ENCODE data around the gene PGR.

The PGR gene

GRCh38 chr11:101129203-101129943 lies at the start of gene PGR:
PGR (minus strand) TSS chr11:101129813; CDS start chr11:101129070, 743 bp downstream.
- DNase-seq (ENCODE audit: low spot score) (no peak), FAIRE-seq (no peak)

- FAIRE-seq (no peak), DNase-seq (ENCODE audit: low spot score) (peak; percentile 14)
Measured at GRCh38 chr11:101176381-101176780, 46.8 kb upstream of the PGR start.

- no peak for DNase-seq (ENCODE audit: low spot score)
- FAIRE-seq, result no peak
Measured at GRCh38 chr11:101169944-101170343, 40.3 kb upstream of the PGR start.

DNA sequence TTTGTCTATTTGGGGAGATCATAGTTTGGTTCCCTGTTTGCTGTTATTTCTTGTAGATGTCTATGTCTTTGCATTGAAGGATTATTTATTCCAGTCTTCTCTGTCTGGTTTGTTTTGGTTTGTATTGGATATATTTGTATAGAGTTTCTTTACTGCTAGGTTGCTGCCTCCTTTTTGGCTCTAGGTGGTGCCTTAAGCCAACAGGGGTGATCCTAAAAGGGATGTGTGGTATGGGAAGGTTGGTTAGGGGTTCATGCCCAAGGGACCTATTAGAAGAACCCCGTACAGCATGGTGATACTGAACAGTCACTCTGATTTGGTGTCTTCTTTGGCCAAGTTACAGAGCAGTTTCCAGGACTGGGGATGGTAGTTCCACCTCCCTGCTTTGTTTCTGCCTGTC lies 36.4 kb upstream of the PGR start:
- no peak for FAIRE-seq

GRCh38 chr11:101158119-101158518 lies 28.5 kb upstream of the PGR start:
- no peak for FAIRE-seq
- DNase-seq (ENCODE audit: low spot score), result no peak

More for the DNA sequence above, 36.4 kb upstream of the PGR start:
- DNase-seq (ENCODE audit: low spot score), result no peak

- FAIRE-seq, result no peak
- no peak for DNase-seq (ENCODE audit: low spot score)
Measured at GRCh38 chr11:101138245-101138930, 8.8 kb upstream of the PGR start.

DNA sequence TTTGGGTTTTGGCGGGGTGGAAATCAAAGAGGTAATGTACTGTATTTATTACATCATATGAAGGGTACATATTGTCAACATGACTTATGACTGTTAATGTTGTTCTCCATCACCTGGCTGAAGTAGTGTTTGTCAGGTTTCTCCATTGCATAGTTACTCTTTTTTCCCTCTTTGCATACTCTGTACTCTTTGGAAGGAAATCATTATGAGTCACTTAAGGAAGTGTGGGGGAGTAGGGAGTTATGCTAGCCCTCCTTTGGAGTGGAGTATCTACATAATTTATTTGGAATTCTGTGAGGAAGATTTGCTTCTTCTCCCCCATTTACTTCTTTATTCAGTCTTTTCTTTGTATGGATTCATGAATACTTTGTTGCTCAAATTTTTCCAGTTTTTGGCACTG lies 3.6 kb upstream of the PGR start:
- no peak for DNase-seq (ENCODE audit: low spot score)
- no peak for FAIRE-seq

GRCh38 chr11:101128571-101129202 lies 926 bp downstream of the PGR start:
- no peak for DNase-seq (ENCODE audit: low spot score)
- FAIRE-seq, result no peak

DNA sequence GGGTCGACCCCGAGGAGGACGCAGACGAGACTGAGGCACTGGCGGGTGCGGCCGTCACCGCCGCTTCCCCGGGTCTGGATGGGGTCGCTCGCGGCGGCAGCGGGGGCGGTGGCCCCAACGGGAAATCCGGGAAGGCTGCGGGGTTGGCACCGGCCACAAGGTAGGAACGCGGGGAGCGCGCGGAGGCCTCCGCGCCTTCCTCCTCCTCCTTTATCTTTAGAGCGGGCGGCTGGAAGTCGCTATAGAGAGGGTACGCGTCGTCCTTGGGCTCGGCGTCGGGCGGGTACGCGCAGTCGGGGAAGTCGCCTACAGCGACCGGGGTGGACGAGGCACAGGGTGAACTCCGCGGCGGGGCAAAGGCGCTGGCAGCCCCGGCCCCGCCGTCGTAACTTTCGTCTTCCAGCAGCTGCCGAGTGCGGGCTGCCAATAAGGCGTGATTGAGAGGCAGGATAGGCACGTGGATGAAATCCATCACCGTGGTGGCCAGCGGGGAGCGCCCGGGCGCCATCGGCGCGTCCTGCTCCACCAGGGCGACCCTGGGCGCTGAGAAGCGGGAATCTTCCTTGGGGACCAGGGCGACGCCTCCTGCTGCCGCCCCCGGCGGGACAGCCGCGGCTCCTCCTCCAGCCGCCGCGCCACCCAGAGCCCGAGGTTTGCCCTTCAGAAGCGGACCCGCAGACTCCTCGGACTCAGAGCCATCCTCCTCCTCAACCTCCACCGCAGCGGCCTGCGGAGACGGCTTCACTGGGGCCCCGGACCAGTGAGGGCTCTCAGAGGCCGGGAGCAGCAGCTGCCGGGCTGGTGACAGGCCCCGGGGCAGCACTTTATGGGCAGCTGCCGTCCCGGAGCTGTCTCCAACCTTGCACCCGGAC lies 1.7 kb downstream of the PGR start:
- FAIRE-seq (no peak), DNase-seq (ENCODE audit: low spot score) (no peak)

DNA sequence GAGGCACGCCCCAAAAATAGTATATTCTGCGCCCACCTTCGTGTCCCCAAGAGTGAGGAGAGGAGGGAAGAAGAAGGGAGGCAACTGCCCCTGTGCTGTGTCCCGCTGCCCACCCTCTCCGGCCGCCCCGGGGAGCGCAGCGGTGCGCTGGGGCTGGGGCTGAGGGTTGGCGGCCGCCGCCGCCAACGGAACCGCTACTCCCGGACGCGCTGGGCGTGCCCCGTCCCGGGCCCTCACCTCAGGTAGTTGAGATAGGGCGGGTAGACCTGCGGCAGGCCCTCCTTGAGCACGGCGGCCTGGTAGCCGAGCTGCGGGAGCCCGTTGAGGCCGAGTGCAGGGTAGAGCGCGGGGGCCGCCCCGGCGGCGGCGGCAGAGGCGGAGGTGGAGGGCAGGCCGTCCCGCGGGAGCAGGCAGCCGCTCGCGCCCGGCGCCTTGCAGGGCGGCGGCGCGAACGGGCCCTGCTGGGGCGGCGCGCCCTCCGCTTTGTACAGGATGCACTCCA lies 2.4 kb downstream of the PGR start:
- no peak for FAIRE-seq
- DNase-seq (ENCODE audit: low spot score), result no peak

- FAIRE-seq (no peak), DNase-seq (ENCODE audit: low spot score) (no peak)
Measured at GRCh38 chr11:101126551-101127196, 2.9 kb downstream of the PGR start.

DNA sequence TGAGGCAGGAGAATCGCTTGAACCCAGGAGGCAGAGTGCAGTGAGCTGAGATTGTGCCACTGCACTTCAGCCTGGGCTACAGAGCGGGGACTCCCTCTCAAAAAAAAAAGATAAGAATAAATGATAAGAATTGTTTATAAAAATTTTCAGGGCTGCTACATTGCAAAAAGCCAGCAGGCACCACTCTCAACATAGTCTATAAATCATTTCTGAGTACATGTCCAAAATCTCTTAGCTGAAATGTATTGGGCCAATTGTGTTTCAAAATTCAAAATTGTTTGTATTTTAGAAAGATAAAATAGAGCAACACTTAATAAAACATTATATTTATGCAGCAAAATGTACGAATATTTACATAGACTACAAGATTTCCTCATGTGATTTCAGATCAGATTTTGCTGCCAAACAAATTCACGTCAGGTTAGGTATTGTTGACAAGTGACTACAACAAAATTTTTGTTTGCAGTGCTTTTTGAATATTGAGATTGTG lies 13.9 kb downstream of the PGR start:
- DNase-seq (ENCODE audit: low spot score) (no peak), FAIRE-seq (no peak)

- FAIRE-seq, result no peak
Measured at GRCh38 chr11:101113540-101113939, 16.1 kb downstream of the PGR start.

GRCh38 chr11:101104716-101105115 lies 24.9 kb downstream of the PGR start:
- DNase-seq (ENCODE audit: low spot score) (no peak), FAIRE-seq (no peak)

More at GRCh38 chr11:101113540-101113939, 16.1 kb downstream of the PGR start:
- no peak for DNase-seq (ENCODE audit: low spot score)

GRCh38 chr11:101103433-101103832 lies 26.2 kb downstream of the PGR start:
- FAIRE-seq, result no peak
- DNase-seq (ENCODE audit: low spot score), result no peak

DNA sequence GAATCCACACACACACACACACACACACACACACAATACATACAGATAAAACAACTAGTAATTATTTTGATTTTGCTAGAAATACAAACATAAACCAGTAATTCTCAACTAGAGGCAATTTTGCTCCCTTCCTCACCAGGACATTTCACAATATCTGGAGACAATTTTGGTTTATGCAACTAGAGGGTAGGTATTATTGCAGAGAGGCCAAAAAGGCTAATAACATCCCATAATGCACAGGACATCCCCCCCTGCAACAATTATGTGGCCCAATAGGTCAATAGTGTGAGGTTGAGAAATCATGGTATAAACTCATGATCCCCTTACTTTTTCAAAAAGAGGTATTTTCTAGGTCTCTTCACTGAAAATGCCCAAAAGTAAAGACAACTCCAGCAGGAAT lies 29.0 kb downstream of the PGR start:
- DNase-seq (ENCODE audit: low spot score) (no peak), FAIRE-seq (no peak)

DNA sequence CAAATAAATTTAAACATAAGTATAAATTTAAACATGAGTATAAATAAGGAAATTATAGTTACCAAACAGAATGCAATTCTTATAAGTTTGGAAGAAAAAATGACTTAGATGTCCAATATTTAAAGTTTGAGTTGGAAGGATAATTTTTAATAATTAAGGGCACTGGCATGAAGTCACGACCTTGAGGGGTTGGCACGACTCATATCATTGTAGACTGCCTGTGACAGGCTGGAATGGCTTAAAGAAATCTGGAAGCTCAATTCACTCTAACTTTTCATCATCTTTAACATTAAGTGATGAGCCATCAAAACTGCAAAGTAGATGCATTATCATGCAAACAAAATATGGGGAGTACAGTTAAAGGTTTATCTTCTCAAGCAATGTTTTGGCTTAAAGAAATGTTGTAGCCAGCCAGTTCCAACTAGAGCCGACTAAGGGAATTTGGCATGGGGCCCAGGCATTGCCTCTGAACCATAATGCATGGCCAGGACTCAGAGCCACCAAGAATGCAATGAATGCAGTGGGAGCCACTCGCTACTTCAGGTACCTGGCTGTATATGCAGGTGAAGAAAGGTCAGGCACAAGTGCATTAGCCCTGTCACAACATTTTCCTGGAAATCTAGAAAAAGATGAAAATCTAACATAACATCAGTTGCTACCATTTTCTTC lies 33.4 kb downstream of the PGR start:
- DNase-seq (ENCODE audit: low spot score), result peak; percentile 22
- FAIRE-seq, result no peak

- peak; percentile 18 for DNase-seq (ENCODE audit: low spot score)
- FAIRE-seq, result no peak
Measured at GRCh38 chr11:101091781-101092180, 37.8 kb downstream of the PGR start.

- FAIRE-seq (no peak), DNase-seq (ENCODE audit: low spot score) (no peak)
Measured at GRCh38 chr11:101090679-101091270, 38.8 kb downstream of the PGR start.

DNA sequence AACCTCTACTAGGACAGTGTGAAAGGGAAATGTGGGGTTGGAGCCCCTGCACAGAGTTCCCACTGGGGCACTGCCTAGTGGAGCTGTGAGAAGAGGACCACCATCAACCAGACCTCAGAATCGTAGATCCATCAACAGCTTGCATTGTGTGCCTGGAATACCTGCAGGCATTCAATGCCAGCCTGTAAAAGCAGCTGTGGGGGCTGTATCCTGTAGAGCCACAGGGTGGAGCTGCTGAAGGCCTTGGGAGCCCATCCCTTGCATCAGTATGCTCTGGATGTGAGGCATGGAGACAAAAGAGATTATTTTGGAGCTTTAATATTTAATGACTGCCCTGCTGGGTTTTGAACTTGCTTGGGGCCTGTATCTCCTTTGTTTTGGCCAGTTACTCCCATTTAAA lies 46.3 kb downstream of the PGR start:
- no peak for FAIRE-seq
- no peak for DNase-seq (ENCODE audit: low spot score)

Data from urothelium cell line (cell line).